ENCODE measurements around the gene MRGPRX2. TPM values are rescaled to one million over a fixed set of nuclear protein-coding genes. Genes with fewer than 3 reads are reported as not detected.

Gene MRGPRX2
- total RNA-seq, 1 donor from 2014 or later = not detected

DNA sequence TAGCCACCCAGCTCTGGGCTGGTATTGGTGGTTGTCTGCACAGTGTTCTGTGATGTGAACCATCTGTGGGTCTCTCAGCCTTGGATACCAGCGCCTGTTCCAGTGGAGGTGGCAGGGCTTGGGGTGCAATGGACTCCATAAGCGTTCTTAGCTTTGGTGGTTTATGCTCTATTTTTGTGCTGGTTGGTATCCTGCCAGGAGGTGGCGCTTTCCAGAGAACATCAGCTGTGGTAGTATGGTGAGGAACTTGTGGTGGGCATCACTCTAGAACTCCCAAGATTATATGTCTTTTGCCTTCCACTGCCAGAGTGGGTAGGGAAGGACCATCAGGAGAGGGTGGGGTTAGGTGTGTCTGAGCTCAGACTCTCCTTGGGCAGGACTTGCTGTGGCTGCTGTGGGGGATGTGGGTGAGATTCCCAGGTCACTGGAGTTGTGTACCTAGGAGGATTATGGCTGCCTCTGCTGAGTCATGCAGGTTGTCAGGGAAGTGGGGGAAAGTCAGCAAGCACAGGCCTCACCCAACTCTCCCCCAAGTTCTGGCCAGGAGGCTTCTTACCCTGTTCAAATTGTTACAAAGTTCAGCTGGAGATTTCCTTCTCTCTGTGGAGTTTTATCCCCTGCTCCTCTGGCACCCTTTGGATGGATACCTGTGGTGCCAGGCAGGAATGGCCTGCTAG is 47.2 kb downstream of the MRGPRX2 start:
- no peak overlapping the region for H3K27ac ChIP-seq
- no peak for DNase-seq (ENCODE audit: extremely low spot score in 2 of 2)
- no peaks in the 10 kb centered on the region for H3K4me1 ChIP-seq
- H3K27me3 ChIP-seq = no peaks in the 10 kb centered on the region
- no peak overlapping the region for H3K4me3 ChIP-seq
- TF ChIP-seq, protein P1, sequence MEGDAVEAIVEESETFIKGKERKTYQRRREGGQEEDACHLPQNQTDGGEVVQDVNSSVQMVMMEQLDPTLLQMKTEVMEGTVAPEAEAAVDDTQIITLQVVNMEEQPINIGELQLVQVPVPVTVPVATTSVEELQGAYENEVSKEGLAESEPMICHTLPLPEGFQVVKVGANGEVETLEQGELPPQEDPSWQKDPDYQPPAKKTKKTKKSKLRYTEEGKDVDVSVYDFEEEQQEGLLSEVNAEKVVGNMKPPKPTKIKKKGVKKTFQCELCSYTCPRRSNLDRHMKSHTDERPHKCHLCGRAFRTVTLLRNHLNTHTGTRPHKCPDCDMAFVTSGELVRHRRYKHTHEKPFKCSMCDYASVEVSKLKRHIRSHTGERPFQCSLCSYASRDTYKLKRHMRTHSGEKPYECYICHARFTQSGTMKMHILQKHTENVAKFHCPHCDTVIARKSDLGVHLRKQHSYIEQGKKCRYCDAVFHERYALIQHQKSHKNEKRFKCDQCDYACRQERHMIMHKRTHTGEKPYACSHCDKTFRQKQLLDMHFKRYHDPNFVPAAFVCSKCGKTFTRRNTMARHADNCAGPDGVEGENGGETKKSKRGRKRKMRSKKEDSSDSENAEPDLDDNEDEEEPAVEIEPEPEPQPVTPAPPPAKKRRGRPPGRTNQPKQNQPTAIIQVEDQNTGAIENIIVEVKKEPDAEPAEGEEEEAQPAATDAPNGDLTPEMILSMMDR (IDR thresholded peaks at IDR 0.05) = no peak
- TF ChIP-seq POLR2A (IDR thresholded peaks at IDR 0.05) (no peak), POLR2AphosphoS5 (IDR thresholded peaks at IDR 0.05; ENCODE audit: insufficient read depth in 1 of 2, low read depth in 1 of 2) (no peak)
- no peaks in the 10 kb centered on the region for H3K36me3 ChIP-seq
- intact Hi-C loops (cut with DNase I) = no loop called here
- no peaks in the 10 kb centered on the region for H3K9me3 ChIP-seq

DNA sequence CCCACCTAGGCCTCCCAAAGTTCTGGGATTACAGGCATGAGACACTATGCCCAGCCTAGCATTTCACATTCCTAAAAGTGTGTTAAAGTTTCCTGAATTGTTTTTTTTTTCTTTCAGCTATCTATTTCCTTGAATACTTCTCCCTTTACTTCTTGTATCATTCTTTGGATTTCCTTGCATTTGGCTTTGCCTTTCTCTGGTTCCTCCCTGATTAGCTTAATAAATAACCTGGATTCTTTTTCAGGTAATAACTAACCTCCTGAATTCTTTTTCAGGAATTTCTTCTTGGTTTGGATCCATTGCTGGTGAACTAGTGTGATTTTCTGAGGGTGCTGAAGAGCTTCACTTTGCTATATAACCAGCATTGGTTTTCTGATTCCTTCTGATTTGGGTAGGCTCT is 47.9 kb downstream of the MRGPRX2 start:
- Histone ChIP-seq H3K36me3 (no peaks in the 10 kb centered on the region), H3K27me3 (no peaks in the 10 kb centered on the region), H3K4me1 (no peaks in the 10 kb centered on the region), H3K4me3 (no peak overlapping the region), H3K27ac (no peak overlapping the region), H3K9me3 (no peaks in the 10 kb centered on the region)
- intact Hi-C loops (cut with DNase I) = no loop called here
- TF ChIP-seq POLR2A (IDR thresholded peaks at IDR 0.05) (no peak), POLR2AphosphoS5 (IDR thresholded peaks at IDR 0.05; ENCODE audit: insufficient read depth in 1 of 2, low read depth in 1 of 2) (no peak)
- TF ChIP-seq, protein P1 (IDR thresholded peaks at IDR 0.05) = no peak
- no peak for DNase-seq (ENCODE audit: extremely low spot score in 2 of 2)

Other genes starting within 250 kb of the MRGPRX2 start
- gene MRGPRX1, start 121.3 kb downstream of the MRGPRX2 start, total RNA-seq = not detected
- 22.6 TPM for gene ZDHHC13, start 56.5 kb upstream of the MRGPRX2 start, total RNA-seq
- gene CSRP3, start 141.3 kb upstream of the MRGPRX2 start, total RNA-seq = not detected
- 4.2 TPM for gene E2F8, start 180.2 kb upstream of the MRGPRX2 start, total RNA-seq